Heart left ventricle (tissue), 16 donors: ENCODE measurements around the gene DCLK3. TPM values are rescaled to one million over a fixed set of nuclear protein-coding genes. Genes with fewer than 3 reads are reported as not detected.

Experiments used
- ATAC-seq, 4 donors: fragments of 200-7000 bp; cut with Tn5 transposase; one replicate each; pipeline ENCODE4 v1.9.1; 2020 to 2022; ENCODE audit warnings: moderate library complexity in 4 of 4, mild to moderate bottlenecking in 3 of 4, moderate number of reproducible peaks in 1 of 4
- DNase-seq, 5 donors: peaks; one replicate each; pipeline ENCODE4 v3.0.0-alpha.2; 2020
- H3K27ac ChIP-seq, 12 donors: fragments of 200-600 bp; sonication (generic) in 4 of 12; one replicate each; pipeline versions ENCODE4 v1.5.0 to v1.8.0; 2016 to 2022; ENCODE audit warnings: mild to moderate bottlenecking in 2 of 12
- H3K27me3 ChIP-seq, 9 donors: fragments of 200-600 bp; sonication (generic) in 2 of 9; one replicate each; pipeline versions ENCODE4 v1.5.1 to v1.8.0; 2016 to 2022; ENCODE audit warnings: mild to moderate bottlenecking in 3 of 9
- H3K36me3 ChIP-seq, 9 donors: fragments of 200-600 bp; sonication (generic) in 2 of 9; one replicate each; pipeline versions ENCODE4 v1.5.0 to v1.8.0; 2018 to 2022; ENCODE audit warnings: mild to moderate bottlenecking in 2 of 9
- H3K4me1 ChIP-seq, 12 donors: fragments of 200-600 bp; sonication (generic) in 4 of 12; one replicate each; pipeline versions ENCODE4 v1.5.0 to v1.8.0; 2016 to 2022; ENCODE audit warnings: mild to moderate bottlenecking in 3 of 12
- H3K4me3 ChIP-seq, 12 donors: fragments of 200-600 bp; sonication (generic) in 4 of 12; one replicate each; pipeline versions ENCODE4 v1.5.0 to v1.8.0; 2017 to 2022; ENCODE audit warnings: mild to moderate bottlenecking in 9 of 12, moderate library complexity in 4 of 12
- H3K9me3 ChIP-seq, 12 donors: fragments of 200-600 bp; sonication (generic) in 4 of 12; one replicate each; pipeline versions ENCODE4 v1.5.0 to v1.8.0; 2016 to 2022; ENCODE audit warnings: mild to moderate bottlenecking in 1 of 12
- POLR2A ChIP-seq, 2 donors: fragments of 450-650 bp; IDR thresholded peaks; one replicate each; pipeline ENCODE4 v1.6.1; 2017; ENCODE audit warnings: antibody characterized with exemption in 2 of 2, mild to moderate bottlenecking in 2 of 2, moderate library complexity in 2 of 2
- WGBS, 4 donors: extraction: QIAGEN DNeasy Blood & Tissue Kit in 2 of 4; methylation state at CpG; one replicate each; pipeline versions ENCODE4 v1.1.5 to v1.1.7; 2013 to 2018; 5-methylcytosine and 5-hydroxymethylcytosine counted together
- intact Hi-C, 10 donors: fragments of 100-400 bp; cut with DNase I; formaldehyde crosslinking; loops; one replicate each; pipeline versions ENCODE4 v1.11.1 to v1.14.2; 2022
- polyA plus RNA-seq, 2 donors: library from polyadenylated mRNA; stranded (reverse); fragments of 200-250 nt; gene quantifications; one replicate each; pipeline ENCODE4 v1.2.3, GENCODE V29; 2013
- total RNA-seq, 9 donors: library from RNA; depleted of rRNA in 2 of 9; stranded (reverse); fragments of >200 nt in 2 of 9; fragmentation: NEBNext Ultra II Directional in 3 of 9; extraction: Animal tissue kit (Norgen Biotek cat#: 25700) in 3 of 9; gene quantifications; one replicate each; pipeline versions ENCODE4 v1.1.0 to v1.2.4, GENCODE V29; 2016 to 2023
- TF ChIP-seq, protein P1 (sequence below), 12 donors: fragments of 200-600 bp; sonication (generic) in 4 of 12; IDR thresholded peaks; one replicate each; pipeline versions ENCODE4 v1.5.0 to v1.8.0; 2018 to 2022; ENCODE audit warnings: antibody characterized with exemption in 12 of 12, mild to moderate bottlenecking in 5 of 12
- donor health status: ischemic (EF 13 %, LVEDD 7.1; RV severe dilation, severe dysfunction).
- donor health status: healthy with polysubstance abuse.
- donor health status: DM: no; HTN: yes; CAD: no.
- donor health status: DM: no; HTN: no; CAD: no.
- donor health status: ischemic (EF 25% LVEDD 6.9; RV normal size, moderate dysfunction).
- donor health status: ischemic (EF 25% LVEDD 5.7; RV mildly dilated, moderate dysfunction).
- donor health status: healthy.
- donor health status: DM: yes; HTN: yes; CAD: no.
- donor health status: ischemic (EF 35%, LVEDD 5.7; RV mildly dilated, moderate dysfunction).
- donor health status: nonischemic (EF 11% LVEDD 7.7; RV severe dilation, severe dysfunction).
- donor health status: DM: yes; HTN: yes; CAD: no.
- donor health status: PGD.
- donor health status: ischemic (EF 29% LVEDD 5.4; RV normal size, mild dysfunction).
- donor health status: nonischemic (EF 23%, LVEDD 6.1; RV moderate dilation, normal function).

Gene DCLK3
- total and polyA plus RNA-seq, 11 donors = 0.08 to 0.48 (median 0.15) TPM; not detected in 1

- TF ChIP-seq, protein P1, sequence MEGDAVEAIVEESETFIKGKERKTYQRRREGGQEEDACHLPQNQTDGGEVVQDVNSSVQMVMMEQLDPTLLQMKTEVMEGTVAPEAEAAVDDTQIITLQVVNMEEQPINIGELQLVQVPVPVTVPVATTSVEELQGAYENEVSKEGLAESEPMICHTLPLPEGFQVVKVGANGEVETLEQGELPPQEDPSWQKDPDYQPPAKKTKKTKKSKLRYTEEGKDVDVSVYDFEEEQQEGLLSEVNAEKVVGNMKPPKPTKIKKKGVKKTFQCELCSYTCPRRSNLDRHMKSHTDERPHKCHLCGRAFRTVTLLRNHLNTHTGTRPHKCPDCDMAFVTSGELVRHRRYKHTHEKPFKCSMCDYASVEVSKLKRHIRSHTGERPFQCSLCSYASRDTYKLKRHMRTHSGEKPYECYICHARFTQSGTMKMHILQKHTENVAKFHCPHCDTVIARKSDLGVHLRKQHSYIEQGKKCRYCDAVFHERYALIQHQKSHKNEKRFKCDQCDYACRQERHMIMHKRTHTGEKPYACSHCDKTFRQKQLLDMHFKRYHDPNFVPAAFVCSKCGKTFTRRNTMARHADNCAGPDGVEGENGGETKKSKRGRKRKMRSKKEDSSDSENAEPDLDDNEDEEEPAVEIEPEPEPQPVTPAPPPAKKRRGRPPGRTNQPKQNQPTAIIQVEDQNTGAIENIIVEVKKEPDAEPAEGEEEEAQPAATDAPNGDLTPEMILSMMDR (IDR thresholded peaks at IDR 0.05) = no peak
- no peak for TF ChIP-seq POLR2A (IDR thresholded peaks at IDR 0.05)
- intact Hi-C loops = loop anchor here in 5 of 10 donors (2.0 to 10.0 kb wide), 5 partner anchors 52 to 482 kb away; no protein-coding TSS in a partner anchor
- WGBS, 4 donors = 41 to 51% (median 46%) methylated on average over 1 of the region's 1 CpG
- H3K4me3 ChIP-seq = no peak overlapping the region
- H3K27ac ChIP-seq = peak overlapping the region in 2 of 12 donors; percentile 2 to 49
- H3K9me3 ChIP-seq = no peaks in the 10 kb centered on the region
- ATAC-seq = peak in 3 of 4 donors; percentile 10 to 51 (median 46)
- no peaks in the 10 kb centered on the region for H3K27me3 ChIP-seq
- no peaks in the 10 kb centered on the region for H3K36me3 ChIP-seq
- peaks cover 0 to 29% (median 8%) of the 10 kb centered on the region in 12 donors for H3K4me1 ChIP-seq
- no peak for DNase-seq
Observed at GRCh38 chr3:36733162-36733696, 31.1 kb downstream of the DCLK3 start.

DNA sequence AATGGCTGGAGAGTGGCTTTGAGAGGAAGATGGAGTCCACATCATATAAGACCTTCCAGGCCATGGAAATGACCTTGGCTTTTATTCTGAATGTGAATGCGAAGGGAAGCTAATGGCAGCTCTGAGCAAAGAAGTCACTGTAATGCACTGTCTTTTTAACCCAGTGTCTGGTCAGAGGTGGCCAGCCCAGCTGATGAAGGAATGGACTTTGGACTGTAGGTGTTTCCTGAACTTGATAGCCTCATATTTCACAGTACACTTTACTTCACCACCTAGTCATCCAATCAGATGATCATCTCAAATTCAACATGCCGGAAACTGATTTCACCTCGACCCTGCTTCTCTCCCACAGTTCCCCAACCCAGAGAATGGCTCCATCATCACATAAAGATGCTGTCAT, 33.4 kb downstream of the DCLK3 start:
- H3K4me3 ChIP-seq = no peak overlapping the region
- ATAC-seq (no peak), DNase-seq (no peak)
- H3K27me3 ChIP-seq = no peaks in the 10 kb centered on the region
- no peak overlapping the region for H3K27ac ChIP-seq
- TF ChIP-seq, protein P1 (IDR thresholded peaks at IDR 0.05) = no peak
- no peak for TF ChIP-seq POLR2A (IDR thresholded peaks at IDR 0.05)
- peaks cover 0 to 29% (median 7%) of the 10 kb centered on the region in 12 donors for H3K4me1 ChIP-seq
- WGBS, 4 donors = 89 to 96% (median 94%) methylated on average over 3 of the region's 3 CpGs
- intact Hi-C loops = loop anchor here in 6 of 10 donors (1.0 to 10.0 kb wide), 6 partner anchors 54 to 484 kb away; no protein-coding TSS in a partner anchor
- no peaks in the 10 kb centered on the region for H3K9me3 ChIP-seq
- no peaks in the 10 kb centered on the region for H3K36me3 ChIP-seq

DNA sequence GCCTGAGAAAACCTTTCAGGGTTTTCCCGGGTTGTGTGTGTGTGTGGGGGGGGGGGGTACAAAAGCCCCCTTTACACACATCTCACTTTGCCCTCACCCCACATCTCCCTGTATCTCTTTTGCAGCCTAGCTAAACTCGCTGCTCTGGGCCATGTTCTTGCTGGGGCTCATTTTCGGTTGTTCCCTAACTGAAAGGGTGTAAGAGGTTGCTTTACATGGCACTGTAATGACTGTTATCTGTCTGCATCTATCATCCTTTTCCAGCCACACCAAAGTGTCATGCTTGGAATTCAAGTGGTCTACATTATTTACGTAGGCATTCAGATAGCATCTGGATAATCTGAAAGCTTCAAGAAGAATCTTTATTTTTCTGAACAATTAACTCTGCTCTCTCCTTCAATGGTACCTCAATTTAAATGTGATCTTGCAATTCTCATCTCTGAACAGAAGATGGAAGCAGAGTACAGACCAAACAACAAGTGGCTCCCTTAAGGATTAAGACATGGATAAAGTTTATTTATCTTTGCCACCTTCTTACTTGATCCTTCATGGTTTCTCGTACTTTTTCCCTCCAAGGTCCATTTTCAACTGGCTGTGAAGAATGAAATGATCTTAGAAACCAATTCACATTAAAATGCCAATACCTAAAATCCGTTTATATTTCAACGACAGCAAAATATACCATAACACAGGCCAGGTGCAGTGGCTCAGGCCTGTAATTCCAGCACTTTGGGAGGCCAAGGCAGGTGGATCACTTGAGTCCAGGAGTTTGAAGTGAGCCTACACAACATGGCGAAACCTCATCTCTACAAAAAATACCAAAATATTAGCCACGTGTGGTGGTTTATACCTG, 34.9 kb downstream of the DCLK3 start:
- no peak for TF ChIP-seq POLR2A (IDR thresholded peaks at IDR 0.05)
- TF ChIP-seq, protein P1 (IDR thresholded peaks at IDR 0.05) = peak; percentile 61 to 86 (median 79)
- no peaks in the 10 kb centered on the region for H3K36me3 ChIP-seq
- no peaks in the 10 kb centered on the region for H3K9me3 ChIP-seq
- no peaks in the 10 kb centered on the region for H3K27me3 ChIP-seq
- intact Hi-C loops = loop anchor here (1.0 to 10.0 kb wide), 8 partner anchors 55 to 485 kb away; no protein-coding TSS in a partner anchor
- ATAC-seq = peak in 2 of 4 donors; percentile 61 to 80
- DNase-seq = no peak
- no peak overlapping the region for H3K4me3 ChIP-seq
- peaks cover 0 to 19% (median 7%) of the 10 kb centered on the region in 12 donors for H3K4me1 ChIP-seq
- no peak overlapping the region for H3K27ac ChIP-seq
- 56 to 61% (median 58%) methylated on average over 9 of the region's 9 CpGs for WGBS, 4 donors
